GM12878 (cell line): Measurements from ENCODE around the gene BRD2. TPM values are rescaled to one million over a fixed set of nuclear protein-coding genes. Genes with fewer than 3 reads are reported as not detected.

Source experiments
- ATF7 ChIP-seq: fragments of 450-650 bp; IDR thresholded peaks from 2 replicates; pipeline ENCODE4 v1.6.1; 2016; ENCODE audit warnings: low read depth, mild to moderate bottlenecking
- CBFB ChIP-seq: IDR thresholded peaks from 2 replicates; pipeline ENCODE4 v1.6.1; 2016; ENCODE audit warnings: antibody characterized with exemption, low read depth
- CBX5 ChIP-seq: sonication (generic); IDR thresholded peaks from 2 replicates; pipeline ENCODE4 v1.6.1; 2016; ENCODE audit warnings: low read depth, moderate library complexity, mild to moderate bottlenecking, inconsistent platforms
- CEBPB ChIP-seq, 2 experiments: fragments of 150-350 bp in 1 of 2; IDR thresholded peaks; 2 replicates each; pipeline ENCODE4 v1.6.1; 2012 to 2014; ENCODE audit warnings: low read depth in 2 of 2, low read length in 2 of 2, borderline replicate concordance in 1 of 2, inconsistent platforms in 1 of 2
- CHD4 ChIP-seq: fragments of 200-600 bp; sonication (generic); IDR thresholded peaks from 2 replicates; pipeline ENCODE4 v1.6.1; 2016; ENCODE audit warnings: mild to moderate bottlenecking
- EGR1 ChIP-seq, 2 experiments: IDR thresholded peaks; 1 replicate in 1 of 2; 2 replicates in 1 of 2; pipeline ENCODE4 v1.6.1; 2011 to 2012; ENCODE audit warnings: low read depth in 2 of 2, low read length in 2 of 2, borderline replicate concordance in 1 of 2, mild to moderate bottlenecking in 1 of 2, moderate library complexity in 1 of 2
- HDAC6 ChIP-seq: fragments of 200-600 bp; sonication (generic); IDR thresholded peaks from one replicate; pipeline ENCODE4 v1.8.0; 2017; ENCODE audit warnings: antibody characterized with exemption; ENCODE audit not compliant: unreplicated experiment
- HDGF ChIP-seq: fragments of 450-650 bp; IDR thresholded peaks from 2 replicates; pipeline ENCODE4 v1.6.1; 2016; ENCODE audit warnings: antibody characterized with exemption
- MTA2 ChIP-seq: fragments of 450-650 bp; IDR thresholded peaks from 2 replicates; pipeline ENCODE4 v1.6.1; 2016; ENCODE audit warnings: low read depth, mild to moderate bottlenecking, moderate library complexity
- NFXL1 ChIP-seq: fragments of 450-650 bp; IDR thresholded peaks from 2 replicates; pipeline ENCODE4 v1.6.1; 2017; ENCODE audit warnings: antibody characterized with exemption, mild to moderate bottlenecking, borderline replicate concordance
- RUNX3 ChIP-seq: IDR thresholded peaks from 2 replicates; pipeline ENCODE4 v1.6.1; 2012; ENCODE audit warnings: low read length, inconsistent platforms
- STAT3 ChIP-seq: IDR thresholded peaks from 2 replicates; pipeline ENCODE4 v1.6.1; 2011; ENCODE audit warnings: low read depth, low read length, improper control_type of control experiment
- TARDBP ChIP-seq: IDR thresholded peaks from 2 replicates; pipeline ENCODE4 v1.6.1; 2016; ENCODE audit warnings: borderline replicate concordance
- ZNF622 ChIP-seq: fragments of 450-650 bp; IDR thresholded peaks from 2 replicates; pipeline ENCODE4 v1.6.1; 2017; ENCODE audit warnings: mild to moderate bottlenecking, inconsistent platforms
- polyA plus RNA-seq, 11 experiments: library from polyadenylated mRNA; depleted of rRNA in 4 of 11; unstranded in 6 of 11; stranded (reverse) in 5 of 11; fragments of >200 nt; fragmentation: Nextera tagmentation in 4 of 11; fragmentation: Illumina TruSeq in 1 of 11; extraction: Ambion mirVana in 4 of 11; extraction: Trizol in 1 of 11; gene quantifications; 1 replicate in 1 of 11; 2 replicates in 10 of 11; pipeline versions ENCODE4 v1.2.1 to v1.2.3, GENCODE V29; 2011 to 2016; ENCODE audit warnings: inconsistent platforms in 2 of 11, missing spikeins in 2 of 11, low read depth in 1 of 11
- total RNA-seq, 4 experiments: library from RNA; depleted of rRNA in 3 of 4; stranded (reverse); fragments of >200 nt in 3 of 4; fragmentation: Illumina TruSeq in 1 of 4; extraction: Trizol in 1 of 4; gene quantifications; 2 replicates each; pipeline versions ENCODE4 v1.2.1 to v1.2.3, GENCODE V29; 2013 to 2021
- TF ChIP-seq, protein P1 (sequence below): fragments of 450-650 bp; IDR thresholded peaks from 2 replicates; pipeline ENCODE4 v1.6.1; 2017; ENCODE audit warnings: borderline replicate concordance
- TF ChIP-seq, protein P2 (sequence below): fragments of 450-650 bp; IDR thresholded peaks from 2 replicates; pipeline ENCODE4 v1.6.1; 2017; ENCODE audit warnings: low read depth, mild to moderate bottlenecking, moderate library complexity
- TF ChIP-seq, protein P3 (sequence below): fragments of 450-650 bp; IDR thresholded peaks from 2 replicates; pipeline ENCODE4 v1.6.1; 2014; ENCODE audit warnings: mild to moderate bottlenecking
- TF ChIP-seq, protein P4 (sequence below): fragments of 450-650 bp; IDR thresholded peaks from 2 replicates; pipeline ENCODE4 v1.6.1; 2018; ENCODE audit warnings: borderline replicate concordance, mild to moderate bottlenecking; ENCODE audit not compliant: partially characterized antibody
- TF ChIP-seq, protein P5 (sequence below): fragments of 450-650 bp; IDR thresholded peaks from 2 replicates; pipeline ENCODE4 v1.6.1; 2018; ENCODE audit warnings: mild to moderate bottlenecking, low read depth, moderate library complexity; ENCODE audit not compliant: partially characterized antibody

Gene BRD2
- total and polyA plus RNA-seq, 10 of the 15 experiments (the other 5 are each of a cell fraction or from before 2014, with no cell fraction given) = 32.2 to 239 (median 139) TPM

DNA sequence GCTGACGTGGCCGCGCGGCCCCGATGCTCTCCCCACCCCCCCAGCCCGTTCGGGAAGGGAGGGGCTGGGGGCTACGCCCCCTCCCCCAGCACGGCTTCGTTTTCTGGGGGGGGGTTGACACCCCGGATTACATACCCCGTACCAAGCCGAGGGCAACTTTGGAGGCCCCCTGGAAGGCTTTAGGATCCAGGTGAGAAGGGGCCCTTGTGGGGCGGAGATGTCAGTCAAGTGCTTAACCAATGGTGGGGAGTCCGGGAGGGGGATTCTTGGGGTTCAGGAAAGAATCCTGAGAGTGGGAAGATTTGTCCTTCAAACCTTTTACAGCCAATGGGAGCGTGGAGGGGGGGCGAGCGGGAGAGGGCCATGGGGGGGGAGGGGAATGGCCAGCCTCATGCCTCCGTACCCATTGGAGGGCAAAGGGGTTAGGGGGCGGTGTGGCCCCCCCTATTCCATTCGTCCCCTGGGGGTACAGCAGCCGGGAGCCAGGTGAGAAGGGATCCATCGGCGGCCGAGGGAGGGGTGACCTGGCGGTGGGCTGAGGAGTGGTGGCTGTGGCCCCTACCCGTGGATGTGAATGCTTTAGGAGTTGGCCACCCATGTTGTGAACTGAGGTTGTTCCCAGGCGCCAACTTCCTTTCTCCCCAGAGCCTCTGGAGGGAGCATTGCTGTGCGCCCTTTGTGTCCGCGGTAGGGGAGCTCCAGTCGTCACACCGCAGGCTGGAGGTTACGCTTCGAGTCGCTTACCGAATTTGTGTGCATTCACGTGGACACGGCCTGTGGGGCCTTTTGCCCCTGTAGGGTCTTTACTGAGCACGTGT, 682 bp downstream of the BRD2 start (continued):
- no peak for TF ChIP-seq ATF7
- no peak for TF ChIP-seq NFXL1
- TF ChIP-seq CBX5 = no peak
- no peak; the same call in 1 of the 2 replicates for TF ChIP-seq CBFB
- TF ChIP-seq MTA2 = no peak
- TF ChIP-seq, protein P1, sequence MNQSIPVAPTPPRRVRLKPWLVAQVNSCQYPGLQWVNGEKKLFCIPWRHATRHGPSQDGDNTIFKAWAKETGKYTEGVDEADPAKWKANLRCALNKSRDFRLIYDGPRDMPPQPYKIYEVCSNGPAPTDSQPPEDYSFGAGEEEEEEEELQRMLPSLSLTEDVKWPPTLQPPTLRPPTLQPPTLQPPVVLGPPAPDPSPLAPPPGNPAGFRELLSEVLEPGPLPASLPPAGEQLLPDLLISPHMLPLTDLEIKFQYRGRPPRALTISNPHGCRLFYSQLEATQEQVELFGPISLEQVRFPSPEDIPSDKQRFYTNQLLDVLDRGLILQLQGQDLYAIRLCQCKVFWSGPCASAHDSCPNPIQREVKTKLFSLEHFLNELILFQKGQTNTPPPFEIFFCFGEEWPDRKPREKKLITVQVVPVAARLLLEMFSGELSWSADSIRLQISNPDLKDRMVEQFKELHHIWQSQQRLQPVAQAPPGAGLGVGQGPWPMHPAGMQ = no peak
- no peak for TF ChIP-seq TARDBP
- TF ChIP-seq STAT3 = no peak
- TF ChIP-seq, protein P2, sequence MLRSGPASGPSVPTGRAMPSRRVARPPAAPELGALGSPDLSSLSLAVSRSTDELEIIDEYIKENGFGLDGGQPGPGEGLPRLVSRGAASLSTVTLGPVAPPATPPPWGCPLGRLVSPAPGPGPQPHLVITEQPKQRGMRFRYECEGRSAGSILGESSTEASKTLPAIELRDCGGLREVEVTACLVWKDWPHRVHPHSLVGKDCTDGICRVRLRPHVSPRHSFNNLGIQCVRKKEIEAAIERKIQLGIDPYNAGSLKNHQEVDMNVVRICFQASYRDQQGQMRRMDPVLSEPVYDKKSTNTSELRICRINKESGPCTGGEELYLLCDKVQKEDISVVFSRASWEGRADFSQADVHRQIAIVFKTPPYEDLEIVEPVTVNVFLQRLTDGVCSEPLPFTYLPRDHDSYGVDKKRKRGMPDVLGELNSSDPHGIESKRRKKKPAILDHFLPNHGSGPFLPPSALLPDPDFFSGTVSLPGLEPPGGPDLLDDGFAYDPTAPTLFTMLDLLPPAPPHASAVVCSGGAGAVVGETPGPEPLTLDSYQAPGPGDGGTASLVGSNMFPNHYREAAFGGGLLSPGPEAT = no peak
- TF ChIP-seq ZNF622 = no peak
- TF ChIP-seq, protein P3, sequence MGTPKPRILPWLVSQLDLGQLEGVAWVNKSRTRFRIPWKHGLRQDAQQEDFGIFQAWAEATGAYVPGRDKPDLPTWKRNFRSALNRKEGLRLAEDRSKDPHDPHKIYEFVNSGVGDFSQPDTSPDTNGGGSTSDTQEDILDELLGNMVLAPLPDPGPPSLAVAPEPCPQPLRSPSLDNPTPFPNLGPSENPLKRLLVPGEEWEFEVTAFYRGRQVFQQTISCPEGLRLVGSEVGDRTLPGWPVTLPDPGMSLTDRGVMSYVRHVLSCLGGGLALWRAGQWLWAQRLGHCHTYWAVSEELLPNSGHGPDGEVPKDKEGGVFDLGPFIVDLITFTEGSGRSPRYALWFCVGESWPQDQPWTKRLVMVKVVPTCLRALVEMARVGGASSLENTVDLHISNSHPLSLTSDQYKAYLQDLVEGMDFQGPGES = no peak
- TF ChIP-seq RUNX3 = no peak
- TF ChIP-seq EGR1 (IDR thresholded peaks at IDR 0.05; ENCODE audit: borderline replicate concordance in 1 of 2, low read depth in 2 of 2, low read length in 2 of 2) = peak in 1 of 2 experiments; percentile 56; a peak in 1 of 3 replicates
- TF ChIP-seq, protein P4, sequence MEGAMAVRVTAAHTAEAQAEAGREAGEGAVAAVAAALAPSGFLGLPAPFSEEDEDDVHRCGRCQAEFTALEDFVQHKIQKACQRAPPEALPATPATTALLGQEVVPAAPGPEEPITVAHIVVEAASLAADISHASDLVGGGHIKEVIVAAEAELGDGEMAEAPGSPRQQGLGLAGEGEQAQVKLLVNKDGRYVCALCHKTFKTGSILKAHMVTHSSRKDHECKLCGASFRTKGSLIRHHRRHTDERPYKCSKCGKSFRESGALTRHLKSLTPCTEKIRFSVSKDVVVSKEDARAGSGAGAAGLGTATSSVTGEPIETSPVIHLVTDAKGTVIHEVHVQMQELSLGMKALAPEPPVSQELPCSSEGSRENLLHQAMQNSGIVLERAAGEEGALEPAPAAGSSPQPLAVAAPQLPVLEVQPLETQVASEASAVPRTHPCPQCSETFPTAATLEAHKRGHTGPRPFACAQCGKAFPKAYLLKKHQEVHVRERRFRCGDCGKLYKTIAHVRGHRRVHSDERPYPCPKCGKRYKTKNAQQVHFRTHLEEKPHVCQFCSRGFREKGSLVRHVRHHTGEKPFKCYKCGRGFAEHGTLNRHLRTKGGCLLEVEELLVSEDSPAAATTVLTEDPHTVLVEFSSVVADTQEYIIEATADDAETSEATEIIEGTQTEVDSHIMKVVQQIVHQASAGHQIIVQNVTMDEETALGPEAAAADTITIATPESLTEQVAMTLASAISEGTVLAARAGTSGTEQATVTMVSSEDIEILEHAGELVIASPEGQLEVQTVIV = no peak
- no peak for TF ChIP-seq CHD4
- TF ChIP-seq CEBPB (IDR thresholded peaks at IDR 0.05; ENCODE audit: borderline replicate concordance in 1 of 2, low read depth in 2 of 2, low read length in 2 of 2) = no peak
- no peak for TF ChIP-seq HDAC6
- TF ChIP-seq HDGF = peak; percentile 73
- TF ChIP-seq, protein P5, sequence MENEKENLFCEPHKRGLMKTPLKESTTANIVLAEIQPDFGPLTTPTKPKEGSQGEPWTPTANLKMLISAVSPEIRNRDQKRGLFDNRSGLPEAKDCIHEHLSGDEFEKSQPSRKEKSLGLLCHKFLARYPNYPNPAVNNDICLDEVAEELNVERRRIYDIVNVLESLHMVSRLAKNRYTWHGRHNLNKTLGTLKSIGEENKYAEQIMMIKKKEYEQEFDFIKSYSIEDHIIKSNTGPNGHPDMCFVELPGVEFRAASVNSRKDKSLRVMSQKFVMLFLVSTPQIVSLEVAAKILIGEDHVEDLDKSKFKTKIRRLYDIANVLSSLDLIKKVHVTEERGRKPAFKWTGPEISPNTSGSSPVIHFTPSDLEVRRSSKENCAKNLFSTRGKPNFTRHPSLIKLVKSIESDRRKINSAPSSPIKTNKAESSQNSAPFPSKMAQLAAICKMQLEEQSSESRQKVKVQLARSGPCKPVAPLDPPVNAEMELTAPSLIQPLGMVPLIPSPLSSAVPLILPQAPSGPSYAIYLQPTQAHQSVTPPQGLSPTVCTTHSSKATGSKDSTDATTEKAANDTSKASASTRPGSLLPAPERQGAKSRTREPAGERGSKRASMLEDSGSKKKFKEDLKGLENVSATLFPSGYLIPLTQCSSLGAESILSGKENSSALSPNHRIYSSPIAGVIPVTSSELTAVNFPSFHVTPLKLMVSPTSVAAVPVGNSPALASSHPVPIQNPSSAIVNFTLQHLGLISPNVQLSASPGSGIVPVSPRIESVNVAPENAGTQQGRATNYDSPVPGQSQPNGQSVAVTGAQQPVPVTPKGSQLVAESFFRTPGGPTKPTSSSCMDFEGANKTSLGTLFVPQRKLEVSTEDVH = no peak
